BJ (cell line): ENCODE measurements around the gene YPEL1. TPM values are rescaled to one million over a fixed set of nuclear protein-coding genes. Genes with fewer than 3 reads are reported as not detected.
"Not testable (repeated sequence)": the region's sequence is repeated elsewhere in the genome, so short reads cannot be mapped to it uniquely, and the experiment has no call there.

ENCODE experiments used
- CTCF ChIA-PET: fragments of 350-600 bp; formaldehyde crosslinking; extraction: SDS; loops from one replicate; lab custom pipeline; 2021; ENCODE audit warnings: antibody characterized with exemption, inconsistent platforms; lab: Yijun Ruan, JAX
- POLR2A ChIA-PET: fragments of 300-600 bp; sonication (Branson Sonifier 250); formaldehyde crosslinking; extraction: SDS; loops from one replicate; lab custom pipeline; 2021; ENCODE audit warnings: antibody characterized with exemption; lab: Charles Lee
- DNase-seq: peaks from one replicate; pipeline ENCODE4 v3.0.0-alpha.2; 2011; ENCODE audit warnings: low read depth
- H3K27me3 ChIP-seq: 2 replicates; pipeline ENCODE4 v1.6.0; 2011; ENCODE audit warnings: low read length; ENCODE audit not compliant: control insufficient read depth, insufficient read depth
- H3K36me3 ChIP-seq: 2 replicates; pipeline ENCODE4 v1.5.1; 2011; ENCODE audit warnings: low read length; ENCODE audit not compliant: control insufficient read depth, insufficient read depth
- H3K4me3 ChIP-seq: 2 replicates; pipeline ENCODE4 v1.5.1; 2011; ENCODE audit warnings: low read depth, mild to moderate bottlenecking, control low read depth, low read length
- polyA plus RNA-seq: library from polyadenylated mRNA; depleted of rRNA; stranded (reverse); fragments of >200 nt; gene quantifications from 2 replicates; pipeline ENCODE4 v1.2.3, GENCODE V29; 2011
- TF ChIP-seq, protein P1 (sequence below): IDR thresholded peaks from 2 replicates; pipeline ENCODE4 v1.5.1; 2011; ENCODE audit warnings: low read depth, mild to moderate bottlenecking, control low read depth, inconsistent platforms, low read length, moderate library complexity; ENCODE audit not compliant: insufficient read depth

YPEL1 gene
- polyA plus RNA-seq, 1 experiment = 0.69 TPM

DNA sequence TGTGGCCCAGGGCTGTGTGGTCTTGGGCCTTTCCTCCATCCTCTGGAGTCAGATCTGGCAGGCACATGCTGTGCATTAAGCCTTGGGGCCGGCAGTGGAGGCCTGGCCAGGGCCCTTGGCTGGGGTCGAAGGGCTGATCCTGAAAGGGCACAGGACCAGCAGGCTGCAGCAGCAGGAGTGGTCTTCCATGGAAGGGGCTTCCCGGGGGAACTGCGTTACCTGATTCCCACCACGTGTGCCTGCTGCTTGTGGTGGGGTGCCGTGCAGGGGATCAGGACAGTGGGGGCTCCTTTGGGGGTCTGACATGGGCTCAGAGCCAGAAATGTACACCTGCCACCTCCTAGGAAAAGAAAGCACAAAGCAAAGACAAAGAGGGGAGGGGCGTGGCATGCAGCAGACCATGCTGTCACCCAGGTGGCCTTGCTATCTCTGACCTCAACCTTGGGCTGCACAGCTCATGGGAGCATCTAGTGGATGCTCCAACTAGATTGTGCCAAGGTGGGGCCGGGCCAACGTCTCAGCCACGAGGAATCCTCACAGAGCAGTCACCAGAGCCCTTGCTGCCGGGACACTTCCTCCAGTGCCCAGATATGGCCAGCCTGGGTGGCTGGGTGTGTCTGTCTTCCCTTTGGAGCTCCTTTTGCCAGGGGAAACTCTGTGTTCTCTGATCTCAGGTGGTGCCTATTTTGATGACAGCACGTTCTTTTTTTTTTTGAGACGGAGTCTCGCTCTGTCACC lies 17.9 kb upstream of the YPEL1 start:
- no peak for DNase-seq
- TF ChIP-seq, protein P1, sequence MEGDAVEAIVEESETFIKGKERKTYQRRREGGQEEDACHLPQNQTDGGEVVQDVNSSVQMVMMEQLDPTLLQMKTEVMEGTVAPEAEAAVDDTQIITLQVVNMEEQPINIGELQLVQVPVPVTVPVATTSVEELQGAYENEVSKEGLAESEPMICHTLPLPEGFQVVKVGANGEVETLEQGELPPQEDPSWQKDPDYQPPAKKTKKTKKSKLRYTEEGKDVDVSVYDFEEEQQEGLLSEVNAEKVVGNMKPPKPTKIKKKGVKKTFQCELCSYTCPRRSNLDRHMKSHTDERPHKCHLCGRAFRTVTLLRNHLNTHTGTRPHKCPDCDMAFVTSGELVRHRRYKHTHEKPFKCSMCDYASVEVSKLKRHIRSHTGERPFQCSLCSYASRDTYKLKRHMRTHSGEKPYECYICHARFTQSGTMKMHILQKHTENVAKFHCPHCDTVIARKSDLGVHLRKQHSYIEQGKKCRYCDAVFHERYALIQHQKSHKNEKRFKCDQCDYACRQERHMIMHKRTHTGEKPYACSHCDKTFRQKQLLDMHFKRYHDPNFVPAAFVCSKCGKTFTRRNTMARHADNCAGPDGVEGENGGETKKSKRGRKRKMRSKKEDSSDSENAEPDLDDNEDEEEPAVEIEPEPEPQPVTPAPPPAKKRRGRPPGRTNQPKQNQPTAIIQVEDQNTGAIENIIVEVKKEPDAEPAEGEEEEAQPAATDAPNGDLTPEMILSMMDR = no peak
- no peaks in the 10 kb centered on the region; the same call in 1 of the 2 replicates for H3K27me3 ChIP-seq
- POLR2A ChIA-PET = no interaction called here
- peaks cover 3% of the 10 kb centered on the region for H3K36me3 ChIP-seq
- CTCF ChIA-PET = no interaction called here
- H3K4me3 ChIP-seq = no peak overlapping the region

DNA sequence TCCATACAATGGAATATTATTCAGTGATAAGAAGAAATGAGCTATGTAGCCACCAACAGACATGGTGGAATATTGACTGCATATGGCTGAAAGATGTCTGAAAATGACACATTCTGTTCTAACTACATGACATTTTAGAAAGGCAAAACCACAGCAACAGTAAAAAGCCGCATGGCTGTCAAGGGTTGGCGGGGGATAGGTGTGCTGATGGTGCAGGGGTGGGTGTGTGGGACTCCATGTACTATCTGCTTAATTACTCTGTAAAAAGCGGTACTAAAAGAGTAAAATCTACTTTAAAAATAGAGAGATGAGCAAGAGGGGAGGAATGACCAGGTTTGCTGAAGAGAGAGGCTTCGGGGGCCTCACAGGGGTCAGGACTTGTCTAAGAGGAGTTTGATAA lies 16.7 kb upstream of the YPEL1 start:
- no peak for DNase-seq
- Histone ChIP-seq H3K36me3 (no peaks in the 10 kb centered on the region; the same call in 1 of the 2 replicates), H3K27me3 (peaks cover 2% of the 10 kb centered on the region; the same call in 1 of the 2 replicates), H3K4me3 (no peak overlapping the region)
- ChIA-PET POLR2A (no interaction called here), CTCF (no interaction called here)
- TF ChIP-seq, protein P1 = no peak

DNA sequence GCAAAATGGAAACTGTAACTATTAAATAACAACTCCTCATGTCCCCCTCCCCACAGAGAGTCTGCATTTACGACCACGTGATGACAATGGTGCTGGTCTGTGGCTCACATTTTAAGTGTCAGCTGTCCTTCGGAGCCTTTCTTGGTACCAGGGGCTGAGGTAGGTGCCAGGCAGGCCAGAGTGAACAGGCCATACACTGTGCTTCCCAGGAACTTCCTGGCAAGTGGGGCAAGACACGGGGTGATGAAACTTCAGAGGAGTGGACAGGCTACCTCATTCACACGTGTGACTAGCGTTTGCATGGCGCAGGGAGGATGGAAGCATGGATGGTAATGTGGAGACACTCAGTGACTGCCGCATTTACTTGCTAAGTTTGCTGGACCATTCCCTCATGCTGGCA lies 10.4 kb upstream of the YPEL1 start:
- H3K27me3 ChIP-seq = peaks cover 3% of the 10 kb centered on the region
- ChIA-PET POLR2A (no interaction called here), CTCF (no interaction called here)
- TF ChIP-seq, protein P1 = no peak
- H3K36me3 ChIP-seq = no peaks in the 10 kb centered on the region
- DNase-seq = no peak
- H3K4me3 ChIP-seq = no peak overlapping the region

DNA sequence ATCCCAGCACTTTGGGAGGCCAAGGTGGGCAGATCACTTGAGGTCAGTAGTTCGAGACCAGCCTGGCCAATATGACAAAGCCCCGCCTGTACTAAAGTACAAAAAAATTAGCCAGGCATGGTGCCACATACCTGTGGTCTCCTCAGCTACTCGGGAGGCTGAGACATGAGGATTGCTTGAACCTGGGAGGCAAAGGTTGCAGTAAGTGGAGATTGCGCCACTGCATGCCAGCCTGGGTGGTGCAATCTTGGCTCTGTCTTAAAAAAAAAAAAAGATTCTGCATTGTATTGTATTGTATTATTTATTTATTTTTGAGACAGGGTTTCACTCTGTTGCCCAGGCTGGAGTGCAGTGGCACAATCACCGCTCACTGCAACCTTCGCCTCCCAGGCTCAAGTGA lies 9.3 kb upstream of the YPEL1 start:
- DNase-seq, H3K4me3 ChIP-seq, H3K27me3 ChIP-seq, POLR2A ChIA-PET, H3K36me3 ChIP-seq: not testable (repeated sequence)
- CTCF ChIA-PET = interaction anchor here (0.7 to 1.1 kb wide), 2 partner anchors 18 to 194 kb away, joined by 3 to 4 read pairs; no protein-coding TSS in a partner anchor

DNA sequence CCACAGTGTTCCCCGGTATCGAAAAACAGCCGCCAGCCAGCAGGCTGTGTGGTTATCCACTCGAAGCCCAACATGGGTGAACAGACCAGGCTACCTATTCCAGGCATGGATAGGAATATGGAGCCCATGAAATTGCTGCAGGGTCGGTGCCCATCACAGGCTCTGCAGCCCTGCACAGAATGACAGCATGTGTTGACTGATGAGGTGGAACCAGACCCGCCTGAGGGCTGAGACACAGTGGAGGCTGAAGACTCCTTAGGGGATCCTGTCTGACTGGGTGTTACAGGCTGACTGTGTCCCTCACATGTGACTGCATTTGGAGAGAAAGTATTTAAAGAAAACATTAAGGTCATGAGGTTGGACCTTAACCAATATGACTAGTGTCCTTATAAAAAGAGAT lies 6.2 kb upstream of the YPEL1 start:
- TF ChIP-seq, protein P1 = no peak
- POLR2A ChIA-PET = no interaction called here
- CTCF ChIA-PET = interaction anchor here (0.7 kb wide), 1 partner anchor 55 kb away, joined by 3 read pairs; no protein-coding TSS in a partner anchor

DNA sequence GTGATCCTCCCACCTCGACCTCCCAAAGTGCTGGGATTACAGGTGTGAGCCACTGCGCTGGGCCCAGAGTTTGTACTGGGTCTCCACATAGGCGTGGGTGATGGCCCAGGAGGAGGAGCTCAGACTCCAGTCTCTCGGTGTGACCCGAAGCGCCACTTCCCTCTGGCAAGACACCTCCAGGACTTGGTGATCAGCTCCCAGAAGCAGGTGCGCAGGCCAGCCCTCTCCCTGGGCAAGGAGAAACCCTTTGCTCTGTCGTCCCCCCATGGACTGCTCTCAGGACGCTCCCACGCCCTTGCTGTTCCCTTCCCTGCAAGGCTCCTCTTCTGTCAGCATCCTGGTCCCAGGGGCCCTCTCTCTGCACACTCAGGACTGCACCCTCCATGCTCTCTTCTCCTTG lies 5.5 kb upstream of the YPEL1 start:
- Histone ChIP-seq H3K27me3 (peaks cover 4% of the 10 kb centered on the region), H3K4me3 (no peak overlapping the region), H3K36me3 (no peaks in the 10 kb centered on the region)
- DNase-seq = no peak
- ChIA-PET POLR2A (no interaction called here), CTCF (no interaction called here)
- TF ChIP-seq, protein P1 = no peak

More for the DNA sequence above, 6.2 kb upstream of the YPEL1 start:
- Histone ChIP-seq H3K4me3 (no peak overlapping the region), H3K27me3 (peaks cover 4% of the 10 kb centered on the region), H3K36me3 (no peaks in the 10 kb centered on the region)
- no peak for DNase-seq
